Omental fat pad (tissue), 4 donors: ENCODE data around the gene DNAH3. TPM values are rescaled to one million over a fixed set of nuclear protein-coding genes. Genes with fewer than 3 reads are reported as not detected.
"Not testable (repeated sequence)": the region's sequence is repeated elsewhere in the genome, so short reads cannot be mapped to it uniquely, and the experiment has no call there.

ENCODE experiments used
- ATAC-seq: fragments of 150-250 bp; one replicate; pipeline ENCODE4 v1.9.1; 2016; ENCODE audit warnings: mild to moderate bottlenecking, moderate library complexity; ENCODE audit not compliant: low FRiP score
- DNase-seq: peaks from one replicate; pipeline ENCODE4 v3.0.0-alpha.2; 2019; ENCODE audit warnings: low spot score
- CTCF ChIP-seq, 3 donors: fragments of 450-650 bp; IDR thresholded peaks; one replicate each; pipeline ENCODE4 v1.5.1; 2016 to 2017; ENCODE audit warnings: antibody characterized with exemption in 3 of 3, mild to moderate bottlenecking in 3 of 3, moderate library complexity in 2 of 3
- total RNA-seq, 4 donors: library from RNA; depleted of rRNA; stranded (reverse); fragments of >200 nt; gene quantifications; one replicate each; pipeline ENCODE4 v1.1.0, GENCODE V29; 2016

Gene DNAH3
- total RNA-seq, 4 donors from 2014 or later, result 0.12 TPM; not detected in 3

GRCh38 chr16:21160276-21160675 is 9.6 kb upstream of the DNAH3 start:
- ATAC-seq, result no peak
- DNase-seq, result no peak
- TF ChIP-seq CTCF (IDR thresholded peaks at IDR 0.05), result no peak

DNA sequence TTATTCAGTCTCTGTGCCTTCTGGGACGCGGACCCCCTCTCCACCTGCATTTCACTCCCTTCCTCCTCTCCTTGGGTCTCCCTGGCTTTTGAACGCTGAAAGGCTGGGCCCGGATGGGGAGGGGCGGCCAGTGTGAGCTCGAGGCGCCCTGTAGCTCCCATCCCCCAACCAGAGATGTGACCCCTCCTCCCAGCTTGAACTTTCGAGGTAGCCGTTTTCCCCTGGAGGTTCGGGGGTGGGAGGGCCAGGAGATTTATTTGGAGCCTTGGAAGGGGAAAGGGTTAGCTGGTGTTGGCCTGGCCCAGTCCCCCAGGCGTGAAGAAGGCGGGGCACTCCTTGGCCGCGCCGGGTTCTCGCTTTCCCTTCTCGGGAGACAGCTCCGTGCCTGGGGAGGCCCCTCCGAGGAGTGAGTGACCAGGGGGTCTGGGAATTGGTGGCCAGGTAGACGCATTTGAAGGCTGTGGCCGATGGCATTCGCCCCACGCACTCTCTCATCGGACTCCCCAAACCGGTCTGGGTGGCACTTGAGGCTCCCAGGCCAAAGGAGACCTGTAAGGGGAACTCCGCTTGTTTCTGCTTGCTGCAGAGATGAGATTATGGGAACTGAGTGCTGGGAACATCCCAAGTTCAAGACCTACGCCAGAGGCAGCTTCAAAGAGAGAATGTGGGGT is 8.8 kb upstream of the DNAH3 start:
- TF ChIP-seq CTCF (IDR thresholded peaks at IDR 0.05), result no peak
- ATAC-seq, result peak; percentile 50
- DNase-seq, result peak; percentile 24

GRCh38 chr16:21158208-21159110 is 7.8 kb upstream of the DNAH3 start, which contains the start of gene LDAF1:
Gene LDAF1 (plus strand): TSS chr16:21158674. CDS start chr16:21161183, 2,509 bp downstream.
- TF ChIP-seq CTCF (IDR thresholded peaks at IDR 0.05), result no peak
- peak; percentile 50 for DNase-seq
- ATAC-seq, result peak; percentile 92

DNA sequence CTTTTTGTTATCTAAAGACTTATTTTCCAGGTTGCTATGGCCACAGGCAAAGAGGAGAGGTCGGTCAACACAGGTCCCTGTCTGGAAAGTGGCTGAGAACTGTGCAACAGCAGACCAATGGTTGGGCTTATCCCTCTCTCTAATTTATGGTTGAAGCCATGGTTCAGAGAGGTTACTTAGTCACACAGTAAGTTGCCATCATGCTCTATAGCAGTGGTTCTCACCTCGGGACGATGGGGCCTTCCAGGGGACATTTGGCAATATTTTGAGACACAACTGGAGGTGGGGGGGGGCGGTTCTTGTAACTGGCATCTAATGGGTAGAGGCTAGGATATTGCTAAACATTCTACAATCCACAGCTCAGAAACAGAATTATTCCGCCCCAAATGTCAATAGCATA is 7.0 kb upstream of the DNAH3 start:
- no peak for ATAC-seq
- no peak for DNase-seq
- TF ChIP-seq CTCF (IDR thresholded peaks at IDR 0.05), result no peak

- no peak for TF ChIP-seq CTCF (IDR thresholded peaks at IDR 0.05)
- no peak for DNase-seq
- peak; percentile 47 for ATAC-seq
Measured at GRCh38 chr16:21156767-21157467, 6.3 kb upstream of the DNAH3 start.

- DNase-seq, ATAC-seq: not testable (repeated sequence)
Measured at GRCh38 chr16:21156011-21156410, 5.4 kb upstream of the DNAH3 start.

DNA sequence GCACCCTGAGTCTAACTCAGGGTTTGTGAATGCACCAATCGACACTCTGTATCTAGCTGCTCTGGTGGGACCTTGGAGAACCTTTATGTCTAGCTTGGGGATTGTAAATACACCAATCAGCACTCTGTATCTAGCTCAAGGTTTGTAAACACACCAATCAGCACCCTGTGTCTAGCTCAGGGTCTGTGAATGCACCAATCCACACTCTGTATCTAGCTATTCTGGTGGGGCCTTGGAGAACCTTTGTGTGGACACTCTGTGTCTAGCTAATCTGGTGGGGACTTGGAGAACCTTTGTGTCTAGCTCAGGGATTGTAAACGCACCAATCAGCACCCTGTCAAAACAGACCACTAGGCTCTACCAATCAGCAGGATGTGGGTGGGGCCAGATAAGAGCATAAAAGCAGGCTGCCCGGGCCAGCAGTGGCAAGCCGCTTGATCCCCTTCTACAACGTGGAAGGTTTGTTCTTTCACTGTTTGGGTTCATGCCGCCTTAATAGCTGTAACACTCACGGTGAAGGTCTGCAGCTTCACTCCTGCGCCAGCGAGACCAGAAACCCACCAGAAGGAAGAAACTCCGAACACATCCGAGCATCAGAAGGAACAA is 2.6 kb upstream of the DNAH3 start:
- ATAC-seq, DNase-seq: not testable (repeated sequence)

GRCh38 chr16:21152160-21153030 is 1.7 kb upstream of the DNAH3 start:
- not testable (repeated sequence) for ATAC-seq, DNase-seq
